HG02763 (cell line): ENCODE results near the gene ASB3.
"Not testable (repeated sequence)": the region's sequence is repeated elsewhere in the genome, so short reads cannot be mapped to it uniquely, and the experiment has no call there.

Experiments
- ATAC-seq: cut with Tn5 transposase; IDR thresholded peaks from one replicate; pipeline ENCODE4 v1.9.1; 2021; ENCODE audit warnings: mild to moderate bottlenecking, moderate library complexity; ENCODE audit not compliant: unreplicated experiment

Gene ASB3

DNA sequence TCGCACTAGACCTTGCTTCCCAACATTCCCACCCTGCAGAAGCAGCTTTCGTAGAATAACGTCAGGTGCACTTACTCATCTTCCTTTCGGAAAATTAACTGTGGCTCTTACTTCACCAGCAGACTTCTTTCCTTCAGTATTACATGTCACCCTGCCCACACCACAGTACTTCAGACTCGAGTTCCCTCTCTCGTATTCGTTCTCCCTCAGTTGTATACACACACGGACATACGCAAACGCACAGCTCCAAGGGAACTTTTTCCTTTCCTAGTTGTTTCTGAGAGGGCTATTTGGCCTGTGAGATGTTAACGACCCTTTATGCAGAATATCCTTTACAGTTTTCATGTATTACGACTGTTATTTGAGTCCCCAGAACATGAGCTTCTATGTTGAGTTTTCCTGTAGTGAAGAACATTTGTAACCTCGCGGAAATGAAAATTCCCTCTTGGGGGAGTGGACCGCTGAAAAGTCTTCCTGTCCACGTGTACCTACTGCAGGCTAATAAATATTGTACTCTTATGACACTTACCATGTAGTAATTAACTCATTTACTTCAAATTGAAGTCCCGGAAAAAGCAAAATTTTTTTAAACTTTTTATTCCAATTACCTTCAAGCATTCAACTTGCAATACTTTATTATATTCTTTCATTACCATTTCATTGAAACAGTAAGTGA is 999 bp upstream of the ASB3 start:
- ATAC-seq, result peak; percentile 11

- ATAC-seq, result peak; percentile 2
Observed at GRCh38 chr2:53786352-53786704, 425 bp downstream of the ASB3 start.

DNA sequence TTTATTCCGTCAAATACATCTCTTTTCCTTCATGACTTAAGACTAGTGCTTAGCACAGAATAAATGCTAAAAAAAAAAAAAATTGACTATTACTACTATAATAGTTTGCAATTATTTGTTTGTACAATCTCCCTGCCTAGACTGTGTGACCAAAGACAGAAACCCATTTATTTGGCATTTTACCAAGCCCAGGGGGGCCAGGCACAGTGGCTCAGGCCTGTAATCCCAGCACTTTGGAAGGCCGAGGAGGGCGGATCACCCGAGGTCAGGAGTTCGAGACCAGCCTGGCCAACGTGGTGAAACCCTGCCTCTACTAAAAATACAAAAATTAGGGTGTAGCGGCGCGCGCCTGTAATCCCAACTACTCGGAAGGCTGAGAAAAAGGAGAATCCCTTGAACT is 1.4 kb downstream of the ASB3 start:
- no peak for ATAC-seq

GRCh38 chr2:53784436-53784835 is 2.3 kb downstream of the ASB3 start:
- no peak for ATAC-seq

DNA sequence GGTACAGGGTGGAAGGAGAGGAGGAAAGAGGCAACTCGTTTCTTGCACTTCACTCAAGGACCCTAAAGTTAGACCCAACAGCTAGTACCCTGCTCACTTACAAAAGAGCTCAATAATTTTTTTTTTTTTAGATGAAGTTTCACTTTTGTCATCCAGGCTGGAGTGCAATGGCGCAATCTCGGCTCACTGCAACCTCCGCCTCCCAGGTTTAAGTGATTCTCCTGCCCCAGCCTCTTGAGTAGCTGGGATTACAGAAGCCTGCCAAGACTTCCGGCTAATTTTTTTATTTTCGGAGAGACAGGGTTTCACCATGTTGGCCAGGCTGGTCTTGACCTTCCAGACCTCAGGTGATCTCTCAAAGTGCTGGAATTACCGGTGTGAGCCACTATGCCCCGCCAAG is 4.1 kb downstream of the ASB3 start:
- ATAC-seq, result no peak

DNA sequence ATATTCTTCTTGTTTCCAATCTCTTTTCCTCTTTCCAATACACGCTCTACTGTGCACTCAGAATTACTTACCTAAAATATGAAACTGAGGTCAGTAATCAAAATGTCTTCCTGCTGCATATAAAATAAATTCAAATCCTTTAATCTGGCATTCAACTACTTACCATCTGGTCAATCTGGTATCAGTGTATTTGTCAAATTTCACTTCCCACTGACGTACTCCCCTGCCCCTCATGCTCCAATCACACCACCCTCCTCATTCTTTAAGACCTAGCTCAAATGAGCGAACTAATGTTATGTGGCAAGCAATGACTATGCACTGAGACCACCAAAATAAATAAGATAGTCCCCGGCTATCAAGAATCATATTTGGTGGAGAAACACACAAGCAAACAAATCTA is 6.7 kb downstream of the ASB3 start:
- no peak for ATAC-seq

DNA sequence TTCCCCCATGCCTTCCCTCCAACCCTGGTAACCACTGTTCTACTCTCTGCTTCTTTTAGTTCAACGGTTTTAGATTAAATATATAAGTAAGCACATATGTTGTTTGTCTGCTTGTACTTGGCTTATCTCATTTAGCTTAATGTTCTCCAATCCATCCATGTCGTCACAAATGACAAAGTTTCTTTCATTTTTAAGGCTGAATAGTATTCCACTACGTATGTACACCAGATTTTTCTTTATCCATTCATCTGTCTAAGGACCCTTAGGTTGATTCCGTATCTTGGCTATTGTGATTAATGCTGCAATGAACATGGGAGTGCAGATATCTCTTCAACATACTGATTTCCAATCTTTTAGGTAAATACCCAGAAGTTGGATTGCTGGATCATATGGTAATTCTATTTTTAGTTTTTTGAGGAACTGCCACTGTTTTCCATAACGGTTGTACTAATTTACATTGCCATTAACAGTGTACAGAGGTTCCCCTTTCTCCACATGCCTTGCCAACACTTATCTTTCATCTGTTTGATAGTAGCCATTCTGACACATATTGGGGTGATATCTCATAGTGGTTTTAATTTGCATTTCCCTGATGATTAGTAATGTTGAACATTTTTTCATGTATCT is 8.1 kb downstream of the ASB3 start:
- ATAC-seq, result no peak

DNA sequence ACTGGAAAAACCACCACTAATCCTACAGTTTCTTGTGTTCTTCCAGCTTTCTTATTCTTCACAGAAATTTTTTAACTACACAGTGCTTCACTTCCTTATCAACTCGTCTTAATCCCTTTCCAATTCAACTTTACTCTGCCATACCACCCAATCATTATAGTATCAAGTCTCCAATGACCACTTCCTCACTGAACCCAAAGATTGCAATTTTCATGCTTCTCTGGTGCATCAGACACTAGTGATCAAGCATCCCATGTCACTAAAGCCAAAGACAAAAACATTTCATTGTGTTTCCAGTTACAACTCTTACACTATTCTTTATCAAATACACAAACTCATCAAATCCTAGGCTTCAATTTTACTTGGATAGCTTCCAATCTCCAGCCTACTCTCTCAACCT is 9.6 kb downstream of the ASB3 start:
- ATAC-seq, result no peak

DNA sequence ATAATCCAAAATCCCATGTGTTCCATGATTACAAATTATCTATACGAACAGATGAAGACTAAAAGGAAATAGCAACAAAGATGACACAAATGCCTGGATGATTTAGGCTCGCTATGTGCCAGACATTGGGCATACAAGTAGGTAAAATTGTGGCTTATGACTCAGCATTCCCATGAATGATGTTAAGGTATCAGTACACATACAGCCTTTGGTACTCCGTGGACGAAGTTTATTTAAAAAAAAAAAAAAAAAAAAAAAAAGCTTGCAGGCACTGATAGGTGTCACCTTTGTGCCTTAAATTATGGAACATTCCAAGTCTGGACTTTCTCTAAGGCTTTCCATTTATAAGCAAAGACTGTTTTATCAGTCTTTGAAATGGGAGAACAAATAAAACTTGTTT is 16.5 kb downstream of the ASB3 start:
- ATAC-seq, result no peak

- no peak for ATAC-seq
Observed at GRCh38 chr2:53769318-53769945, 17.3 kb downstream of the ASB3 start.

- ATAC-seq, result no peak
Observed at GRCh38 chr2:53768242-53768542, 18.6 kb downstream of the ASB3 start.

DNA sequence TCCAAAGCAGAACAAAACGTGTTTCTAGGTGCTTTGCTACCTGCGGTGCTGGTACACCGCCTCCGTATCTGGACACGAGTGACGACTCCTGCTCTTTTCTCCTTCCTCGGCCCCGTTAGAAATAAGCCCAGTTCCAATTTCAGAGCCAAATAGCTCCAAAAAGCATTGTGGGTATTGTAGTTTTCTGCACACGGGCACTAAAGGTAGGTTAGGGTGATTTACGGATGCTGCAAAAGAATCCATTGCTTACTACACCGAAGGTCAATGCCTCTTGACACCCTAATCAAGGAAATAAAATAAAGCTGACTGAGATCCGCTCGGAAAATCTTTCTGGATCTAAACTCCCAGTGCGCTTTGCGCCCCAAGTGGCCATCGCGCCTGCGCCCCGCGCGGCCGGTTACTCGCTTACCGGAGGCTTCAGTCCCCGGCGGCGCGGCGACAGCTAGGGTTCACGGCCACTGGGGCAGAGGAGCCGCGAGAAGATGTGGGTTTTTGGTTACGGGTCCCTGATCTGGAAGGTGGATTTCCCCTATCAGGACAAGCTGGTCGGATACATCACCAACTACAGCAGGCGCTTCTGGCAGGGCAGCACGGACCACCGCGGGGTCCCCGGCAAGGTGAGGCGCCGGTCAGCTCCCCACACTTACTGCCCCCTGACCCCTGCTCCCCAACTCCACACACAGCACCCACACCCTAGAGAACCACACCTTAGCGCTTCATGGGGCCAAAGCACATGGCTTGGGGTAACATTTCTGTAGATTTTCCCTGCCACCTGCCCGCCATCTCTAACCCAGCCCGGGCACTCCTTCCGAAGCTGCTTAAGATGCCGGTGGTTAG is 19.1 kb downstream of the ASB3 start, which contains the start of gene CHAC2:
TSS of gene CHAC2 (plus strand) at position 400 of the 837 bp plus-strand sequence. CDS start at position 483, 83 bp downstream.
- ATAC-seq, result peak; percentile 94

- no peak for ATAC-seq
Observed at GRCh38 chr2:53765767-53766166, 21.0 kb downstream of the ASB3 start.

GRCh38 chr2:53757206-53757605 is 29.5 kb downstream of the ASB3 start:
- ATAC-seq, result not testable (repeated sequence)

DNA sequence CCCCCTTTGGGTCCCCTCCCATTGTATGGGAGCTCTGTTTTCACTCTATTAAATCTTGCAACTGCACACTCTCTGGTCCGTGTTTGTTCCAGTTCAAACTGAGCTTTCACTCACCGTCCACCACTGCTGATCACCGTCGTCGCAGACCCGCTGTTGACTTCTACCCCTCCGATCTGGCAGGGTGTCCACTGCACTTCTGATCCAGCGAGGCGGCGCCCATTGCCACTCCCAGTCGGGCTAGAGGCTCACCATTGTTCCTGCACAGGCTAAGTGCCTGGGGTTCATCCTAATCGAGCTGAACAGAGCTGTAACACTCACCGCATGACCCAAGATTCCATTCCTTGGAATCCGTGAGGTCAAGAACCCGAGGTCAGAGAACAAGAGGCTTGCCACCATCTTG is 30.1 kb downstream of the ASB3 start:
- ATAC-seq, result no peak

DNA sequence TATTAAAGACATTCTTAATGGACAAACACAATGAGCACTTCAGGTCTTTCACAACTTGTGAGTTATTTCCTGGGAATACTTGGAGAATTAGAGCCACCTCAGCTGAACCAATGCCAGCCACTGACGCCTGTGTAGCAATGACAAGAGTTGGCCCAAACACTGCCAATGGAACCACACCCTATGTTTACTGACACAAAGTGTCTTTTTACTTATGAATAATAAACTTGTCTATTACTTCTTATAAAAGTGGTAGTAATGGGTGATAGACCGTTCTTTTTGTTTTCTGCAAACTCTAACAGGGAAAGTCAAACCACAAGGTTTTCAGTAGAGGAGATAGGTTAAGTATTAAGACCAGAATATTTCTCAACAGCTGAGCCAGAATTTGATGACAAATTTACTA is 31.6 kb downstream of the ASB3 start:
- ATAC-seq, result no peak

GRCh38 chr2:53753041-53753440 is 33.7 kb downstream of the ASB3 start:
- ATAC-seq, result no peak

- ATAC-seq, result no peak
Observed at GRCh38 chr2:53752385-53752784, 34.4 kb downstream of the ASB3 start.

- ATAC-seq, result peak; percentile 96
Observed at GRCh38 chr2:53751728-53752127, 35.0 kb downstream of the ASB3 start.

DNA sequence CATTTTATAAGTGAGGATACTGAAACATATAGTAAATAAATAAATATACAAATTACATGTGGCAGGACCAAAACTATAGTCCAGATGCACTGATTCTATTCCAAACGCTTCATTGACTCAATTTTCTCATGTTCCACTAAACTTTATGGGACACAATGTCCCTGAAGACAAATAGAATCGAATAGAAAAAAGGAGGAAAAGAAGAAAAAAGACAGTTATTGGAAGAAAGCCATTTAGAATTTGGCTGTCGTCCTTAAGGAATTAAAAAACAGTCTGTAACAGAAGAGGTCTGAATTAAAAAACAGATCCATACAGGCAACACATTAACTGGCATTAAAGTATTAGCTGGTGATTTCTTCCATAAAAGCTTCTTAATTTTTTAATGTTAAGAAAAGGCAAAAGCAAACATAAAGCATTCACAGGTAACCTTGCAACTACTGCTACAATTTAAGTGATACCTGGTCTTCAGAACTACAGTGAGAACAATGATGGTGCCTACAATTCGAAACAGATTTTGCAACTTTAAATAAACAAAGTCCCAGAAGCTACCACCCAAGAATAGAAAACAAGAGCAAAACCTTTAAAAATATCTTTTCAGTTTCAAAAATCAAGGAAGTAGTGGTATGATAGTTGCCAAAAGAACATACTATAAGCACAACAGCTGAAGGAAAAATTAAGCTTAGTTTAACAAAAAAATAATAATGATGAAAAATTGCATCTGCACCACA is 36.5 kb downstream of the ASB3 start:
- ATAC-seq, result no peak
